GM06990 (cell line): Measurements from ENCODE around the gene ARHGAP42.
"Not testable (repeated sequence)": the region's sequence is repeated elsewhere in the genome, so short reads cannot be mapped to it uniquely, and the experiment has no call there.

Experiments
- DNase-seq: peaks from one replicate; pipeline ENCODE4 v3.0.0-alpha.2; 2011; ENCODE audit not compliant: insufficient read length; ENCODE audit errors: extremely low read depth
- H3K27me3 ChIP-seq: replicated peaks from 2 replicates; pipeline ENCODE4 v1.6.0; 2011; ENCODE audit warnings: low read length; ENCODE audit not compliant: control insufficient read depth, insufficient read depth
- H3K36me3 ChIP-seq: 2 replicates; pipeline ENCODE4 v1.5.1; 2011; ENCODE audit warnings: low read length; ENCODE audit not compliant: control insufficient read depth, insufficient read depth
- H3K4me3 ChIP-seq: replicated peaks from 2 replicates; pipeline ENCODE4 v1.5.1; 2011; ENCODE audit warnings: low read depth, mild to moderate bottlenecking, control low read depth, low read length
- TF ChIP-seq, protein P1 (sequence below): IDR thresholded peaks from 2 replicates; pipeline ENCODE4 v1.5.1; 2011; ENCODE audit warnings: low read length, control low read depth, mild to moderate bottlenecking, inconsistent platforms; ENCODE audit not compliant: insufficient read depth, poor library complexity, severe bottlenecking

The ARHGAP42 gene

DNA sequence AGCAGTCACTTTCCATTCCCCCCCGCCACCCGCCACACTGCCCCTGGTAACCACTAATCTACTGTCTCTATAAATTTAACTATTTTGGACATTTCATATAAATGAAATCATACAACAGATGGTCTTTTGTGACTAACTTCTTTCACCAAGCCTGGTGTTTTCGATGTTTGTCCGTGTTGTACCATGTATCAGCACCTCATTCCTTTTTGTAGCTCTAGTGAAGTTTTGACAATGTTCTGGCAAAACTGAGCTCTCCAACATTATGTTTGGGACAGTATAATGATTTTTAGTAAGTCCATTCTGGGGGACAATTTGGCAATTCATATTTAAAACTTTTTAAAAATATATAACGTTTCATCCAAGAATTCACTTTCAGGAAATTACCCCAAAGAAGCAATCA, 45.6 kb upstream of the ARHGAP42 start:
- DNase-seq: no peak
- Histone ChIP-seq H3K27me3 (no peaks in the 10 kb centered on the region; the same call in 1 of the 2 replicates), H3K36me3 (no peaks in the 10 kb centered on the region), H3K4me3 (no peak overlapping the region)
- TF ChIP-seq, protein P1, sequence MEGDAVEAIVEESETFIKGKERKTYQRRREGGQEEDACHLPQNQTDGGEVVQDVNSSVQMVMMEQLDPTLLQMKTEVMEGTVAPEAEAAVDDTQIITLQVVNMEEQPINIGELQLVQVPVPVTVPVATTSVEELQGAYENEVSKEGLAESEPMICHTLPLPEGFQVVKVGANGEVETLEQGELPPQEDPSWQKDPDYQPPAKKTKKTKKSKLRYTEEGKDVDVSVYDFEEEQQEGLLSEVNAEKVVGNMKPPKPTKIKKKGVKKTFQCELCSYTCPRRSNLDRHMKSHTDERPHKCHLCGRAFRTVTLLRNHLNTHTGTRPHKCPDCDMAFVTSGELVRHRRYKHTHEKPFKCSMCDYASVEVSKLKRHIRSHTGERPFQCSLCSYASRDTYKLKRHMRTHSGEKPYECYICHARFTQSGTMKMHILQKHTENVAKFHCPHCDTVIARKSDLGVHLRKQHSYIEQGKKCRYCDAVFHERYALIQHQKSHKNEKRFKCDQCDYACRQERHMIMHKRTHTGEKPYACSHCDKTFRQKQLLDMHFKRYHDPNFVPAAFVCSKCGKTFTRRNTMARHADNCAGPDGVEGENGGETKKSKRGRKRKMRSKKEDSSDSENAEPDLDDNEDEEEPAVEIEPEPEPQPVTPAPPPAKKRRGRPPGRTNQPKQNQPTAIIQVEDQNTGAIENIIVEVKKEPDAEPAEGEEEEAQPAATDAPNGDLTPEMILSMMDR: no peak

DNA sequence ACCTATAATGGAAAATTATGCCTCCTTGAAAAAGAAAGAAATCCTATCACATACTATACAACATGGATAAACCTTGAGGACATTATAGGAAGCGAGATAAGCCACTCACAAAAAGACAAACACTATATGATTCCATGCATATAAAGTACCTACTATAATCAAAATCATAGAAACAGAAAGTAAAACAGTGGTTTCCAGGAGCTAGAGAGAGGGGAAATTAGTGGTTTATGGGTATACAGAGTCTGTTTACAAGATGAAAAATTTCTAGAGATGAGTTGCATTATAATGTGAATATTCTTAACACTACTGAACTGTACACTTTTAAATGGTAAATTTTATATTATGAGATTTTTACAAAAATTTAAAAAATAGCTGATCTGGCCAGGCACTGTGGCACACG, 40.5 kb upstream of the ARHGAP42 start:
- H3K27me3 ChIP-seq: no peaks in the 10 kb centered on the region; the same call in 1 of the 2 replicates
- no peak overlapping the region for H3K4me3 ChIP-seq
- TF ChIP-seq, protein P1: no peak
- no peaks in the 10 kb centered on the region for H3K36me3 ChIP-seq
- DNase-seq: no peak

DNA sequence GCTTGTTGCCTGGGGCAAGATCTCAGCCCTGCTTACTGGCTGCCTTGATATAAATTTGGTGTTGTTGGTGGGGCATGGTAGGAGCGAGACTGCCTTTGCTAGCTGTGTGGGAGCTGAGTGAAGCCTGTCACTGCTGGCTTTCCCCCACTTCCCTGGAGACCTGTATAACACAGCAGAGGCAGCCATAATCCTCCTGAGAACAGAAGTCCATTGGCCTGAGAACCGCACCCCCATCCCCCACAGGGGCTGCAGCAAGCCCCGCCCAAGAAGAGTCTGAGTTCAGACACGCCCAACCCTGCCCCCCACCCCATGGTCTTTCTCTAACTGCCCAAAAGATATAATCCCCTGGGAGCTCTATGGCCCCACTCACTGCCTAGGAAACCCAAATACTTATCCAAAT, 39.2 kb upstream of the ARHGAP42 start:
- Histone ChIP-seq H3K4me3 (no peak overlapping the region), H3K27me3 (no peaks in the 10 kb centered on the region), H3K36me3 (no peaks in the 10 kb centered on the region)
- TF ChIP-seq, protein P1: no peak
- no peak for DNase-seq

DNA sequence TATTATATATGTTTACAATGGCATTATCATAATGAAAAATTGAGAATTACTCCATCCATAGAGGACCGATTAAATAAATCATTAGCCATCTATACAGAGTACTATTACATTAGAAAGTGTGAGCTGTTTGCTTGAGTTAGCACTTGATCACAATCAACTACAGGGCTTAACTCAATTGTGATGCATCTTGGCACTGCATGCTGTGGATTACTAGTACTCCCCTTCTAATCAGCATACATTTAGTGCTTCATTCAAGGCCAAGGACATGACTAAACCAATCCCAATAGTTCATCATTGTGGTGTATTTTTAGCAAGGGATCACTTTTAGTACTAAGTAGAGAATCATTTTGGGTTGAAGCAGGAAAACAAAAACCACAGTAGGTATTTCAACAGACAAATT, 23.5 kb upstream of the ARHGAP42 start:
- TF ChIP-seq, protein P1: no peak
- no peaks in the 10 kb centered on the region for H3K27me3 ChIP-seq
- H3K36me3 ChIP-seq: no peaks in the 10 kb centered on the region
- H3K4me3 ChIP-seq: no peak overlapping the region
- DNase-seq: no peak

DNA sequence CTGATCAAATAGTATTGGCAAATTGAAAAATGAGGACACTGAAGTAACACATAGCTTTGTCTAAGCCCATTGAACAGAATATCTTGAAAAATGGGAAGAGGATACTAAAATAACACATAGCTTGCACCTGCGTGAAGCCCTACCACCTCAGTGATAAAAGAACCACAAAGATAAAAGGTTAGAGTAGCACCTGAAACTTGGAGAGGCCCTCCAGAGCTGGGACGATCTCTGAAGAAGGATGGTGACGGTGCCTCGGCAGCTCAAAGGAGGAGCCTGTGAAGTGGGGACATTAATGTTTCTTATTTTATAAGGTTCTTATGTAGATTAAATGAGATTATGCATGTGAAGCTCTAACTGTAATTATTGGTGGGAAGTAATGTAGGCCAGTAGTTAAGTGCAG, 23.1 kb upstream of the ARHGAP42 start:
- no peak overlapping the region for H3K4me3 ChIP-seq
- H3K27me3 ChIP-seq: no peaks in the 10 kb centered on the region
- no peaks in the 10 kb centered on the region for H3K36me3 ChIP-seq
- DNase-seq: no peak
- TF ChIP-seq, protein P1: no peak

DNA sequence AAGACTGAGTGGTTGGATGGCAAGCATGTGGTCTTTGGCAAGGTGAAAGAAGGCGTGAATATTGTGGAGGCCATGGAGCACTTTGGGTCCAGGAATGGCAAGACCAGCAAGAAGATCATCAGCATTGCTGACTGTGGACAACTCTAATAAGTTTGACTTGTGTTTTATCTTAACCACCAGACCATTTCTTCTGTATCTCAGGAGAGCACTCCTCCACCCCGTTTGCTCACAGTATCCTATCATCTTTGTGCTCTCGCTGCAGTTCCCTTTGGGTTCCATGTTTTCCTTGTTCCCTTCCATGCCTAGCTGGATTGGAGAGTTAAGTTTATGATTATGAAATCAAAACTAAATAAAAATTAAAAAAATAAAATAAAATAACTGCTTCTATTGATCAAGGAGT, 20.3 kb upstream of the ARHGAP42 start:
- H3K36me3 ChIP-seq, DNase-seq, H3K27me3 ChIP-seq, H3K4me3 ChIP-seq: not testable (repeated sequence)
